Osteocyte (in vitro differentiated cells): ENCODE data around the gene KLRD1. TPM values are rescaled to one million over a fixed set of nuclear protein-coding genes. Genes with fewer than 3 reads are reported as not detected.

Experiments used
- DNase-seq: peaks from one replicate; pipeline ENCODE4 v3.0.0; 2021; ENCODE audit warnings: mixed read lengths; ENCODE audit not compliant: unreplicated experiment; ENCODE audit errors: extremely low spot score
- H3K27ac Mint-ChIP-seq: one replicate; pipeline ENCODE4 v1.8.0; 2021; ENCODE audit warnings: mild to moderate bottlenecking, mixed read lengths; ENCODE audit not compliant: unreplicated experiment
- H3K27me3 Mint-ChIP-seq: one replicate; pipeline ENCODE4 v1.8.0; 2021; ENCODE audit warnings: mixed read lengths; ENCODE audit not compliant: unreplicated experiment
- H3K36me3 Mint-ChIP-seq: one replicate; pipeline ENCODE4 v1.8.0; 2021; ENCODE audit warnings: mixed read lengths; ENCODE audit not compliant: unreplicated experiment
- H3K4me1 Mint-ChIP-seq: one replicate; pipeline ENCODE4 v1.8.0; 2021; ENCODE audit warnings: mixed read lengths; ENCODE audit not compliant: unreplicated experiment
- H3K4me3 Mint-ChIP-seq: one replicate; pipeline ENCODE4 v1.8.0; 2021; ENCODE audit warnings: mild to moderate bottlenecking, moderate library complexity, mixed read lengths; ENCODE audit not compliant: unreplicated experiment
- H3K9me3 Mint-ChIP-seq: one replicate; pipeline ENCODE4 v1.8.0; 2021; ENCODE audit warnings: mixed read lengths; ENCODE audit not compliant: unreplicated experiment
- CTCF ChIP-seq: fragments of 200-600 bp; sonication (generic); IDR thresholded peaks from 2 replicates; pipeline ENCODE4 v1.5.0; 2021; ENCODE audit warnings: antibody characterized with exemption, mild to moderate bottlenecking, moderate library complexity
- total RNA-seq: library from RNA; stranded (reverse); gene quantifications from 2 replicates; pipeline ENCODE4 v1.2.1, GENCODE V29; 2021

The KLRD1 gene
- total RNA-seq, 1 donor from 2014 or later = 0.03 TPM

- Mint-ChIP-seq H3K36me3 (peaks cover 5% of the 10 kb centered on the region), H3K4me1 (peaks cover 25% of the 10 kb centered on the region), H3K9me3 (peaks cover 22% of the 10 kb centered on the region), H3K27me3 (no peaks in the 10 kb centered on the region), H3K27ac (peak overlapping the region; percentile 23), H3K4me3 (no peak overlapping the region)
- no peak for DNase-seq
- no peak for TF ChIP-seq CTCF
Observed at GRCh38 chr12:10354071-10354470, 46.4 kb downstream of the KLRD1 start.

- Mint-ChIP-seq H3K36me3 (peaks cover 5% of the 10 kb centered on the region), H3K27me3 (no peaks in the 10 kb centered on the region), H3K4me3 (no peak overlapping the region), H3K27ac (peak overlapping the region; percentile 23), H3K9me3 (peaks cover 22% of the 10 kb centered on the region), H3K4me1 (peaks cover 29% of the 10 kb centered on the region)
- DNase-seq = no peak
- no peak for TF ChIP-seq CTCF
Observed at GRCh38 chr12:10354502-10354901, 46.8 kb downstream of the KLRD1 start.

GRCh38 chr12:10358131-10358530, 50.5 kb downstream of the KLRD1 start:
- no peak overlapping the region for H3K4me3 Mint-ChIP-seq
- no peak for DNase-seq
- H3K4me1 Mint-ChIP-seq = peaks cover 45% of the 10 kb centered on the region
- H3K27ac Mint-ChIP-seq = no peak overlapping the region
- H3K27me3 Mint-ChIP-seq = no peaks in the 10 kb centered on the region
- H3K36me3 Mint-ChIP-seq = no peaks in the 10 kb centered on the region
- H3K9me3 Mint-ChIP-seq = no peaks in the 10 kb centered on the region
- no peak for TF ChIP-seq CTCF

GRCh38 chr12:10358969-10359368, 51.3 kb downstream of the KLRD1 start:
- Mint-ChIP-seq H3K27me3 (no peaks in the 10 kb centered on the region), H3K4me1 (peaks cover 45% of the 10 kb centered on the region), H3K4me3 (no peak overlapping the region), H3K36me3 (no peaks in the 10 kb centered on the region), H3K9me3 (no peaks in the 10 kb centered on the region), H3K27ac (no peak overlapping the region)
- TF ChIP-seq CTCF = no peak
- DNase-seq = no peak

- no peaks in the 10 kb centered on the region for H3K36me3 Mint-ChIP-seq
- H3K4me3 Mint-ChIP-seq = no peak overlapping the region
- no peak for TF ChIP-seq CTCF
- peaks cover 28% of the 10 kb centered on the region for H3K4me1 Mint-ChIP-seq
- no peaks in the 10 kb centered on the region for H3K9me3 Mint-ChIP-seq
- H3K27me3 Mint-ChIP-seq = no peaks in the 10 kb centered on the region
- H3K27ac Mint-ChIP-seq = no peak overlapping the region
- no peak for DNase-seq
Observed at GRCh38 chr12:10361084-10361483, 53.4 kb downstream of the KLRD1 start.
